ENCODE results near the gene B3GNT5. TPM values are rescaled to one million over a fixed set of nuclear protein-coding genes. Genes with fewer than 3 reads are reported as not detected.

Gene B3GNT5
- total and polyA plus RNA-seq, 11 donors = 0.87 to 12.3 (median 3.0) TPM

- Histone ChIP-seq H3K27ac (no peak overlapping the region), H3K36me3 (no peaks in the 10 kb centered on the region), H3K9me3 (no peaks in the 10 kb centered on the region), H3K4me1 (peaks cover 0 to 18% (median 0%) of the 10 kb centered on the region in 12 donors), H3K4me3 (no peak overlapping the region), H3K27me3 (no peaks in the 10 kb centered on the region)
- TF ChIP-seq POLR2A (IDR thresholded peaks at IDR 0.05) (no peak), CTCF (IDR thresholded peaks at IDR 0.05) (no peak)
- DNase-seq (no peak), ATAC-seq (no peak)
- intact Hi-C loops (cut with DNase I) = no loop called here
- 78 to 90% (median 85%) methylated on average over 3 of the region's 3 CpGs for WGBS, 4 donors
Measured at GRCh38 chr3:183279371-183279770, 26.3 kb downstream of the B3GNT5 start.

- 87 to 88% (median 87%) methylated on average over 8 of the region's 8 CpGs for WGBS, 4 donors
- Histone ChIP-seq H3K27ac (no peak overlapping the region), H3K4me1 (peaks cover 2 to 20% (median 12%) of the 10 kb centered on the region in 12 donors), H3K9me3 (no peaks in the 10 kb centered on the region), H3K27me3 (no peaks in the 10 kb centered on the region), H3K36me3 (no peaks in the 10 kb centered on the region), H3K4me3 (no peak overlapping the region)
- no peak for ATAC-seq
- no peak for TF ChIP-seq POLR2A (IDR thresholded peaks at IDR 0.05)
- no peak for TF ChIP-seq CTCF (IDR thresholded peaks at IDR 0.05)
- intact Hi-C loops (cut with DNase I) = no loop called here
- no peak for DNase-seq
Measured at GRCh38 chr3:183281126-183281797, 28.2 kb downstream of the B3GNT5 start.

- Histone ChIP-seq H3K4me3 (no peak overlapping the region), H3K27ac (no peak overlapping the region), H3K4me1 (peaks cover 2 to 37% (median 13%) of the 10 kb centered on the region in 12 donors), H3K27me3 (no peaks in the 10 kb centered on the region), H3K36me3 (no peaks in the 10 kb centered on the region), H3K9me3 (no peaks in the 10 kb centered on the region)
- intact Hi-C loops (cut with DNase I) = no loop called here
- ATAC-seq = no peak
- TF ChIP-seq CTCF (IDR thresholded peaks at IDR 0.05) (no peak), POLR2A (IDR thresholded peaks at IDR 0.05) (no peak)
- WGBS, 4 donors = 82 to 92% (median 88%) methylated on average over 2 of the region's 2 CpGs
- no peak for DNase-seq
Measured at GRCh38 chr3:183283886-183284285, 30.8 kb downstream of the B3GNT5 start.

DNA sequence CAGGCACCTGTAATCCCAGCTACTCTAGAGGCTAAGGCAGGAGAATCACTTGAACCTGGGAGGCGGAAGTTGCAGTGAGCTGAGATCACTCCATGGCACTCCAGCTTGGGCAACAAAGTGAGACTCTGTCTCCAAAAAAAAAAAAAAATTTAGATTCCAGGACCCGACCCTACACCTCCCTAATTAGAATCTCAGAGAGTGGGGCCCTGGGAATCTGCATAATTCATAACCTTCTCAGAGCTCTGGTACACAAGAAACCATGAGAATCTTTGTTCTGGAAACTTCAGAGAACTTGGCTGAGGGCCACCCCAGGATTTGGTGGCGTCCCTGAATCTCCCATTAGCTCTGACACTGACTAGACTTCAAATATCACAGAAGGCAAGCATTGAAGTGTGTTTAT is 31.5 kb downstream of the B3GNT5 start:
- 73 to 87% (median 82%) methylated on average over 3 of the region's 3 CpGs for WGBS, 4 donors
- H3K36me3 ChIP-seq = no peaks in the 10 kb centered on the region
- peak overlapping the region in 2 of 12 donors; percentile 76 to 79 for H3K27ac ChIP-seq
- no peaks in the 10 kb centered on the region for H3K9me3 ChIP-seq
- no peaks in the 10 kb centered on the region for H3K27me3 ChIP-seq
- H3K4me3 ChIP-seq = no peak overlapping the region
- peak in 1 of 5 donors; percentile 30 for DNase-seq
- peaks cover 2 to 37% (median 13%) of the 10 kb centered on the region in 12 donors for H3K4me1 ChIP-seq
- intact Hi-C loops (cut with DNase I) = no loop called here
- no peak for ATAC-seq
- TF ChIP-seq POLR2A (IDR thresholded peaks at IDR 0.05) = no peak
- no peak for TF ChIP-seq CTCF (IDR thresholded peaks at IDR 0.05)
